Measurements from ENCODE around the gene CD2AP.
"Not testable (repeated sequence)": the region's sequence is repeated elsewhere in the genome, so short reads cannot be mapped to it uniquely, and the experiment has no call there.

CD2AP gene

GRCh38 chr6:47563162-47563561, 85.6 kb downstream of the CD2AP start:
- DNase-seq (ENCODE audit: low read depth), result no peak

GRCh38 chr6:47566602-47567001, 89.0 kb downstream of the CD2AP start:
- DNase-seq (ENCODE audit: low read depth), result not testable (repeated sequence)

- DNase-seq (ENCODE audit: low read depth), result no peak
Observed at GRCh38 chr6:47567586-47567985, 90.0 kb downstream of the CD2AP start.

GRCh38 chr6:47571488-47571887, 93.9 kb downstream of the CD2AP start:
- no peak for DNase-seq (ENCODE audit: low read depth)

- no peak for DNase-seq (ENCODE audit: low read depth)
Observed at GRCh38 chr6:47573109-47573508, 95.5 kb downstream of the CD2AP start.

- DNase-seq (ENCODE audit: low read depth), result no peak
Observed at GRCh38 chr6:47574789-47575188, 97.2 kb downstream of the CD2AP start.

- no peak for DNase-seq (ENCODE audit: low read depth)
Observed at GRCh38 chr6:47579040-47579439, 101.5 kb downstream of the CD2AP start.

GRCh38 chr6:47581591-47581990, 104.0 kb downstream of the CD2AP start:
- no peak for DNase-seq (ENCODE audit: low read depth)

GRCh38 chr6:47587493-47587892, 109.9 kb downstream of the CD2AP start:
- no peak for DNase-seq (ENCODE audit: low read depth)

- DNase-seq (ENCODE audit: low read depth), result no peak
Observed at GRCh38 chr6:47592131-47592840, 114.7 kb downstream of the CD2AP start.

- DNase-seq (ENCODE audit: low read depth), result no peak
Observed at GRCh38 chr6:47593979-47594378, 116.4 kb downstream of the CD2AP start.

- DNase-seq (ENCODE audit: low read depth), result no peak
Observed at GRCh38 chr6:47595785-47596184, 118.2 kb downstream of the CD2AP start.

GRCh38 chr6:47598367-47598766, 120.8 kb downstream of the CD2AP start:
- DNase-seq (ENCODE audit: low read depth), result no peak

GRCh38 chr6:47599512-47599911, 121.9 kb downstream of the CD2AP start:
- DNase-seq (ENCODE audit: low read depth), result no peak

GRCh38 chr6:47603227-47603626, 125.6 kb downstream of the CD2AP start:
- DNase-seq (ENCODE audit: low read depth), result no peak

GRCh38 chr6:47603995-47604394, 126.4 kb downstream of the CD2AP start:
- no peak for DNase-seq (ENCODE audit: low read depth)

- DNase-seq (ENCODE audit: low read depth), result no peak
Observed at GRCh38 chr6:47621838-47622449, 144.4 kb downstream of the CD2AP start.

- DNase-seq (ENCODE audit: low read depth), result no peak
Observed at GRCh38 chr6:47626782-47627181, 149.2 kb downstream of the CD2AP start.

- DNase-seq (ENCODE audit: low read depth), result no peak
Observed at GRCh38 chr6:47628448-47629272, 151.1 kb downstream of the CD2AP start.

GRCh38 chr6:47629954-47630353, 152.4 kb downstream of the CD2AP start:
- no peak for DNase-seq (ENCODE audit: low read depth)

GRCh38 chr6:47630587-47630986, 153.0 kb downstream of the CD2AP start:
- DNase-seq (ENCODE audit: low read depth), result no peak

- no peak for DNase-seq (ENCODE audit: low read depth)
Observed at GRCh38 chr6:47631269-47631772, 153.7 kb downstream of the CD2AP start.

GRCh38 chr6:47631797-47632196, 154.2 kb downstream of the CD2AP start:
- no peak for DNase-seq (ENCODE audit: low read depth)

All from T-helper 22 cell (primary cell).